UCSD-AML1 (cell line): Measurements from ENCODE around the gene STIP1.
A peak's percentile ranks its signal among the peaks of the same experiment; 100 is the strongest.

Source experiments
- DNase-seq: peaks from one replicate; lab custom pipeline; 2025; ENCODE audit not compliant: unreplicated experiment; lab: John Stamatoyannopoulos, UW

The STIP1 gene

GRCh38 chr11:64220271-64220670, 34.3 kb downstream of the STIP1 start:
- no peak for DNase-seq

- DNase-seq = no peak
Observed at GRCh38 chr11:64220798-64221197, 34.8 kb downstream of the STIP1 start.

- DNase-seq = no peak
Observed at GRCh38 chr11:64222651-64223000, 36.7 kb downstream of the STIP1 start.

GRCh38 chr11:64223001-64223651, 37.2 kb downstream of the STIP1 start:
- no peak for DNase-seq

GRCh38 chr11:64224151-64224890, 38.4 kb downstream of the STIP1 start:
- DNase-seq = peak; percentile 54

- DNase-seq = peak; percentile 62
Observed at GRCh38 chr11:64224891-64225607, 39.1 kb downstream of the STIP1 start.

- DNase-seq = peak; percentile 95
Observed at GRCh38 chr11:64225608-64226506, 39.9 kb downstream of the STIP1 start, which contains the start of the genes NUDT22 and TRPT1. Gene NUDT22 (plus strand): TSS chr11:64226274. CDS start chr11:64226653, 379 bp downstream. Gene TRPT1 (minus strand): TSS chr11:64226186. CDS start chr11:64225860, 326 bp downstream.

- DNase-seq = peak; percentile 78
Observed at GRCh38 chr11:64226507-64227051, 40.6 kb downstream of the STIP1 start.

GRCh38 chr11:64227405-64227956, 41.5 kb downstream of the STIP1 start:
- no peak for DNase-seq

- DNase-seq = no peak
Observed at GRCh38 chr11:64229090-64229743, 43.2 kb downstream of the STIP1 start.

- DNase-seq = no peak
Observed at GRCh38 chr11:64229744-64230170, 43.8 kb downstream of the STIP1 start.

- peak; percentile 90 for DNase-seq
Observed at GRCh38 chr11:64230171-64230984, 44.4 kb downstream of the STIP1 start, which contains the start of gene DNAJC4. Gene DNAJC4 (plus strand): TSS chr11:64230548. CDS start chr11:64230855, 307 bp downstream.

GRCh38 chr11:64230985-64231365, 45.0 kb downstream of the STIP1 start:
- DNase-seq = peak; percentile 56

- DNase-seq = no peak
Observed at GRCh38 chr11:64231546-64231945, 45.6 kb downstream of the STIP1 start.

- DNase-seq = no peak
Observed at GRCh38 chr11:64232182-64232966, 46.4 kb downstream of the STIP1 start.

- DNase-seq = no peak
Observed at GRCh38 chr11:64232967-64233315, 47.0 kb downstream of the STIP1 start.

GRCh38 chr11:64233913-64234586, 48.1 kb downstream of the STIP1 start, which contains the start of gene VEGFB:
Gene VEGFB (plus strand): TSS chr11:64234584. CDS start chr11:64234834, 250 bp downstream.
- DNase-seq = peak; percentile 30
